Measurements from ENCODE around the gene CEBPZ. TPM values are rescaled to one million over a fixed set of nuclear protein-coding genes. Genes with fewer than 3 reads are reported as not detected.

Gene CEBPZ
- total and polyA plus RNA-seq, 2 donors (not counting 1 experiment from before 2014, with no cell fraction given) = 5.3 to 56.5 TPM

GRCh38 chr2:37189452-37190153, 41.8 kb downstream of the CEBPZ start:
- Mint-ChIP-seq H3K27me3 (peaks cover 9% of the 10 kb centered on the region), H3K27ac (no peak overlapping the region), H3K9me3 (ENCODE audit: insufficient read depth) (no peaks in the 10 kb centered on the region), H3K4me1 (no peaks in the 10 kb centered on the region), H3K4me3 (no peak overlapping the region)
- POLR2A ChIA-PET = no interaction called here
- no peak for ATAC-seq (ENCODE audit: low read depth)
- H3K4me1 ChIP-seq (ENCODE audit: control insufficient read depth in 2 of 2, insufficient read depth in 2 of 2, low read length in 2 of 2) = no peaks in the 10 kb centered on the region
- no peak overlapping the region for H3K9ac ChIP-seq (ENCODE audit: low read length)
- no peaks in the 10 kb centered on the region for H3K36me3 ChIP-seq (replicated peaks in 1 of 2; ENCODE audit: control extremely low read depth in 1 of 2, control insufficient read depth in 1 of 2, extremely low read depth in 1 of 2, insufficient read depth in 2 of 2, low read length in 1 of 2)
- H2AFZ ChIP-seq (ENCODE audit: insufficient read depth, low read depth, low read length, poor library complexity, severe bottlenecking) = no peak overlapping the region
- no peak overlapping the region for H3K27ac ChIP-seq (ENCODE audit: low read length in 2 of 2)
- H4K20me1 ChIP-seq (ENCODE audit: control insufficient read depth, insufficient read depth, low read length, poor library complexity, severe bottlenecking) = no peaks in the 10 kb centered on the region
- intact Hi-C loops (cut with micrococcal nuclease) = no loop called here
- DNase-seq = no peak
- H3K27me3 ChIP-seq (replicated peaks in 1 of 4; ENCODE audit: control extremely low read depth in 1 of 4, control insufficient read depth in 3 of 4, insufficient read depth in 4 of 4, low read length in 3 of 4) = peaks cover 0 to 2% (median 0%) of the 10 kb centered on the region in 4 experiments
- no peak for TF ChIP-seq CTCF (IDR thresholded peaks at IDR 0.05)
- no peak for TF ChIP-seq EZH2 (IDR thresholded peaks at IDR 0.05; ENCODE audit: borderline replicate concordance, insufficient read depth, low read depth, low read length, poor library complexity, severe bottlenecking)
- no peaks in the 10 kb centered on the region for H3K79me2 ChIP-seq (ENCODE audit: control insufficient read depth, insufficient read depth, low read length)
- H3K4me2 ChIP-seq (replicated peaks; ENCODE audit: low read depth, low read length, poor library complexity, severe bottlenecking) = no peak overlapping the region
- H3K4me3 ChIP-seq (ENCODE audit: control extremely low read depth in 1 of 5, extremely low read depth in 1 of 5, insufficient read depth in 1 of 5, low read depth in 2 of 5, low read length in 4 of 5) = no peak overlapping the region
- 93% methylated on average over 3 of the region's 6 CpGs for WGBS (ENCODE audit: insufficient coverage)
- no peaks in the 10 kb centered on the region for H3K9me3 ChIP-seq (ENCODE audit: control extremely low read depth in 1 of 3, control insufficient read depth in 2 of 3, insufficient read depth in 1 of 3, low read length in 2 of 3)
- CTCF ChIA-PET = interaction anchor here (1.2 kb wide), 1 partner anchor 21 kb away, joined by 4 read pairs; no protein-coding TSS in a partner anchor

- Histone ChIP-seq H3K9ac (ENCODE audit: low read length) (no peak within 1 kb of the TSS), H4K20me1 (ENCODE audit: control insufficient read depth, insufficient read depth, low read length, poor library complexity, severe bottlenecking) (no peaks in the 10 kb centered on the region), H3K27me3 (replicated peaks in 1 of 4; ENCODE audit: control extremely low read depth in 1 of 4, control insufficient read depth in 3 of 4, insufficient read depth in 4 of 4, low read length in 3 of 4) (peaks cover 0 to 2% (median 0%) of the 10 kb centered on the region in 4 experiments), H3K4me2 (replicated peaks; ENCODE audit: low read depth, low read length, poor library complexity, severe bottlenecking) (no peak within 1 kb of the TSS), H3K4me1 (ENCODE audit: control insufficient read depth in 2 of 2, insufficient read depth in 2 of 2, low read length in 2 of 2) (no peaks in the 10 kb centered on the region), H3K36me3 (replicated peaks in 1 of 2; ENCODE audit: control extremely low read depth in 1 of 2, control insufficient read depth in 1 of 2, extremely low read depth in 1 of 2, insufficient read depth in 2 of 2, low read length in 1 of 2) (no peaks in the 10 kb centered on the region), H3K27ac (ENCODE audit: low read length in 2 of 2) (no peak within 1 kb of the TSS), H3K9me3 (ENCODE audit: control extremely low read depth in 1 of 3, control insufficient read depth in 2 of 3, insufficient read depth in 1 of 3, low read length in 2 of 3) (no peaks in the 10 kb centered on the region), H3K79me2 (ENCODE audit: control insufficient read depth, insufficient read depth, low read length) (no peaks in the 10 kb centered on the region), H2AFZ (ENCODE audit: insufficient read depth, low read depth, low read length, poor library complexity, severe bottlenecking) (no peak within 1 kb of the TSS), H3K4me3 (ENCODE audit: control extremely low read depth in 1 of 5, extremely low read depth in 1 of 5, insufficient read depth in 1 of 5, low read depth in 2 of 5, low read length in 4 of 5) (no peak within 1 kb of the TSS)
- WGBS (ENCODE audit: insufficient coverage) = 100% methylated on average over 1 of the region's 2 CpGs
- ATAC-seq (ENCODE audit: low read depth) = no peak
- intact Hi-C loops (cut with micrococcal nuclease) = no loop called here
- Mint-ChIP-seq H3K4me1 (no peaks in the 10 kb centered on the region), H3K27ac (no peak within 1 kb of the TSS), H3K27me3 (peaks cover 9% of the 10 kb centered on the region), H3K4me3 (no peak within 1 kb of the TSS), H3K9me3 (ENCODE audit: insufficient read depth) (no peaks in the 10 kb centered on the region)
- TF ChIP-seq CTCF (IDR thresholded peaks at IDR 0.05) (no peak), EZH2 (IDR thresholded peaks at IDR 0.05; ENCODE audit: borderline replicate concordance, insufficient read depth, low read depth, low read length, poor library complexity, severe bottlenecking) (no peak)
- DNase-seq = no peak
- ChIA-PET POLR2A (no interaction called here), CTCF (no interaction called here)
Measured at GRCh38 chr2:37188570-37188969, 42.8 kb downstream of the CEBPZ start, which contains the start of gene SULT6B1. Gene SULT6B1, minus strand, starts transcription at chr2:37188670. Its CDS starts 30 bp downstream, at chr2:37188640.
